IMR-90 (cell line): ENCODE data around the gene COL24A1. TPM values are rescaled to one million over a fixed set of nuclear protein-coding genes. Genes with fewer than 3 reads are reported as not detected.

Source experiments
- ATAC-seq: fragments of 200-7000 bp; cut with Tn5 transposase; 2 replicates; pipeline ENCODE4 v1.9.1; 2020; ENCODE audit warnings: low read depth, mild to moderate bottlenecking, moderate library complexity
- BruUV-seq: library from RNA; stranded (reverse); fragments of 400-500 nt; replicated peaks from 2 replicates; lab custom pipeline; 2021; lab: Mats Ljungman, UMichigan
- CTCF ChIA-PET: fragments of 300-600 bp; formaldehyde crosslinking; extraction: SDS; loops from one replicate; lab custom pipeline; 2021; ENCODE audit warnings: antibody characterized with exemption; lab: Yijun Ruan, JAX
- POLR2A ChIA-PET: fragments of 300-600 bp; sonication (Branson Sonifier 250); formaldehyde crosslinking; loops from one replicate; lab custom pipeline; 2022; ENCODE audit warnings: antibody characterized with exemption; ENCODE audit not compliant: unreplicated experiment; lab: Charles Lee
- DNase-seq: peaks from one replicate; pipeline ENCODE4 v3.0.0; 2013
- H2AFZ ChIP-seq: replicated peaks from 2 replicates; pipeline ENCODE3; 2013; ENCODE audit warnings: low read length, mild to moderate bottlenecking; ENCODE audit not compliant: poor library complexity
- H2AK5ac ChIP-seq: 2 replicates; pipeline ENCODE4 v1.6.1; 2013; ENCODE audit warnings: low read depth, low read length, inconsistent platforms
- H2AK9ac ChIP-seq: replicated peaks from 2 replicates; pipeline ENCODE3; 2013; ENCODE audit warnings: mild to moderate bottlenecking, low read depth, low read length, moderate library complexity; ENCODE audit not compliant: poor library complexity
- H2BK120ac ChIP-seq: 2 replicates; pipeline ENCODE4 v1.6.1; 2013; ENCODE audit warnings: low read depth, low read length, inconsistent platforms
- H2BK15ac ChIP-seq: 3 replicates; pipeline ENCODE4 v1.6.1; 2013; ENCODE audit warnings: low read depth, low read length, inconsistent platforms
- H2BK20ac ChIP-seq: 2 replicates; pipeline ENCODE4 v1.6.1; 2013; ENCODE audit warnings: low read depth, mild to moderate bottlenecking, inconsistent platforms, low read length, moderate library complexity
- H2BK5ac ChIP-seq: 2 replicates; pipeline ENCODE4 v1.6.1; 2013; ENCODE audit warnings: mild to moderate bottlenecking, low read depth, low read length, inconsistent platforms; ENCODE audit not compliant: poor library complexity, severe bottlenecking
- H3K14ac ChIP-seq: replicated peaks from 2 replicates; pipeline ENCODE4 v1.6.1; 2013; ENCODE audit warnings: low read depth, low read length, inconsistent platforms
- H3K18ac ChIP-seq: 2 replicates; pipeline ENCODE4 v1.6.1; 2013; ENCODE audit warnings: low read depth, low read length, control low read depth
- H3K23ac ChIP-seq: 2 replicates; pipeline ENCODE4 v1.6.1; 2013; ENCODE audit warnings: low read depth, low read length, inconsistent platforms
- H3K27ac ChIP-seq: 2 replicates; pipeline ENCODE4 v1.5.1; 2013; ENCODE audit warnings: mild to moderate bottlenecking, control low read depth, low read length; ENCODE audit not compliant: insufficient read depth
- H3K27me3 ChIP-seq: 2 replicates; pipeline ENCODE4 v1.6.1; 2013; ENCODE audit warnings: low read length; ENCODE audit not compliant: control insufficient read depth, insufficient read depth
- H3K36me3 ChIP-seq: 2 replicates; pipeline ENCODE4 v1.6.1; 2013; ENCODE audit warnings: low read length, mixed read lengths; ENCODE audit not compliant: control insufficient read depth, insufficient read depth
- H3K4ac ChIP-seq: 2 replicates; pipeline ENCODE4 v1.6.1; 2013; ENCODE audit warnings: low read depth, low read length, inconsistent platforms
- H3K4me1 ChIP-seq: 2 replicates; pipeline ENCODE4 v1.6.1; 2013; ENCODE audit warnings: low read length, mixed read lengths; ENCODE audit not compliant: control insufficient read depth, insufficient read depth
- H3K4me2 ChIP-seq: 2 replicates; pipeline ENCODE4 v1.6.1; 2013; ENCODE audit warnings: low read depth, mild to moderate bottlenecking, control low read depth, low read length, moderate library complexity
- H3K4me3 ChIP-seq: 2 replicates; pipeline ENCODE4 v1.5.1; 2013; ENCODE audit warnings: low read depth, mild to moderate bottlenecking, control low read depth, low read length, moderate library complexity; ENCODE audit not compliant: insufficient read depth
- H3K56ac ChIP-seq: 2 replicates; pipeline ENCODE4 v1.6.1; 2013; ENCODE audit warnings: low read length, inconsistent platforms; ENCODE audit not compliant: insufficient read depth; ENCODE audit errors: extremely low read depth
- H3K79me1 ChIP-seq, 2 experiments: 2 replicates each; pipeline ENCODE4 v1.6.1; 2013; ENCODE audit warnings: low read length in 2 of 2, inconsistent platforms in 1 of 2, low read depth in 1 of 2
- H3K9ac ChIP-seq: 2 replicates; pipeline ENCODE4 v1.6.1; 2013; ENCODE audit warnings: low read depth, low read length, control low read depth
- H3K9me1 ChIP-seq: 2 replicates; pipeline ENCODE4 v1.6.1; 2013; ENCODE audit warnings: low read length, inconsistent platforms; ENCODE audit not compliant: insufficient read depth
- H3K9me3 ChIP-seq: 2 replicates; pipeline ENCODE4 v1.6.1; 2013; ENCODE audit warnings: low read length; ENCODE audit not compliant: control insufficient read depth, insufficient read depth
- H4K20me1 ChIP-seq: 2 replicates; pipeline ENCODE4 v1.6.1; 2013; ENCODE audit warnings: low read length, inconsistent platforms; ENCODE audit not compliant: insufficient read depth
- H4K5ac ChIP-seq: 2 replicates; pipeline ENCODE4 v1.6.1; 2013; ENCODE audit warnings: mild to moderate bottlenecking, low read depth, low read length, control low read depth
- H4K8ac ChIP-seq, 2 experiments: 2 replicates each; pipeline ENCODE4 v1.6.1; 2013; ENCODE audit warnings: low read depth in 2 of 2, low read length in 2 of 2, control low read depth in 1 of 2, inconsistent platforms in 1 of 2
- H4K91ac ChIP-seq: 2 replicates; pipeline ENCODE4 v1.6.1; 2013; ENCODE audit warnings: low read depth, low read length, inconsistent platforms; ENCODE audit not compliant: insufficient read depth
- BHLHE40 ChIP-seq: fragments of 150-350 bp; IDR thresholded peaks from 2 replicates; pipeline ENCODE4 v1.6.1; 2016; ENCODE audit warnings: mild to moderate bottlenecking, low read depth, low read length
- CEBPB ChIP-seq: IDR thresholded peaks from 2 replicates; pipeline ENCODE4 v1.6.1; 2012; ENCODE audit warnings: low read depth, low read length, improper control_type of control experiment
- CHD1 ChIP-seq: IDR thresholded peaks from 2 replicates; pipeline ENCODE4 v1.6.1; 2012; ENCODE audit warnings: low read depth, low read length, improper control_type of control experiment
- FOS ChIP-seq: fragments of 150-350 bp; IDR thresholded peaks from 2 replicates; pipeline ENCODE4 v1.6.1; 2016; ENCODE audit warnings: low read depth, low read length
- MAFK ChIP-seq: IDR thresholded peaks from 2 replicates; pipeline ENCODE4 v1.6.1; 2012; ENCODE audit warnings: low read depth, low read length, improper control_type of control experiment
- MAZ ChIP-seq: IDR thresholded peaks from 2 replicates; pipeline ENCODE4 v1.6.1; 2012; ENCODE audit warnings: low read depth, mild to moderate bottlenecking, low read length, improper control_type of control experiment, moderate library complexity, borderline replicate concordance
- MXI1 ChIP-seq: IDR thresholded peaks from 2 replicates; pipeline ENCODE4 v1.6.1; 2012; ENCODE audit warnings: low read depth, mild to moderate bottlenecking, low read length, moderate library complexity, borderline replicate concordance
- NFE2L2 ChIP-seq: fragments of 150-350 bp; IDR thresholded peaks from 2 replicates; pipeline ENCODE4 v1.6.1; 2016; ENCODE audit warnings: low read depth, mild to moderate bottlenecking, low read length
- POLR2A ChIP-seq: IDR thresholded peaks from 2 replicates; pipeline ENCODE4 v1.6.1; 2012; ENCODE audit warnings: mild to moderate bottlenecking, low read depth, low read length
- RAD21 ChIP-seq: IDR thresholded peaks from 2 replicates; pipeline ENCODE4 v1.6.1; 2012; ENCODE audit warnings: low read length, improper control_type of control experiment
- RCOR1 ChIP-seq: IDR thresholded peaks from 2 replicates; pipeline ENCODE4 v1.6.1; 2012; ENCODE audit warnings: mild to moderate bottlenecking, low read length, improper control_type of control experiment; ENCODE audit not compliant: insufficient replicate concordance
- RFX5 ChIP-seq: IDR thresholded peaks from 2 replicates; pipeline ENCODE4 v1.8.0; 2012; ENCODE audit warnings: low read depth, mild to moderate bottlenecking, low read length, moderate library complexity
- SMC3 ChIP-seq: fragments of 150-350 bp; IDR thresholded peaks from 2 replicates; pipeline ENCODE4 v1.6.1; 2016; ENCODE audit warnings: low read depth, mild to moderate bottlenecking, antibody characterized with exemption, low read length, moderate library complexity
- WGBS, 2 experiments: methylation state at CpG; one replicate each; pipeline versions ENCODE4 v1.1.5 to v1.1.7; 2013; ENCODE audit warnings: missing lambda C conversion rate in 2 of 2; ENCODE audit not compliant: insufficient read length in 1 of 2; ENCODE audit errors: extremely low coverage in 2 of 2; 5-methylcytosine and 5-hydroxymethylcytosine counted together
- dilution Hi-C: fragments of 300-500 bp; cut with HindIII; formaldehyde crosslinking; loops from one replicate; pipeline ENCODE4 v1.14.3; 2018; ENCODE audit warnings: low sequenced_read_pairs; ENCODE audit not compliant: unreplicated experiment
- in situ Hi-C: fragments of 300-500 bp; cut with MboI; formaldehyde crosslinking; loops from 3 replicates; pipeline ENCODE4 v1.14.3; 2019; ENCODE audit warnings: low sequenced_read_pairs, inconsistent platforms, mixed read lengths
- intact Hi-C: fragments of 100-400 bp; cut with micrococcal nuclease; formaldehyde crosslinking; loops from 2 replicates; pipeline ENCODE4 v1.10.0; 2022
- polyA plus RNA-seq, 3 experiments: library from polyadenylated mRNA; depleted of rRNA; stranded (reverse); fragments of >200 nt; gene quantifications; 2 replicates each; pipeline ENCODE4 v1.2.3, GENCODE V29; 2012; ENCODE audit warnings: low replicate concordance in 1 of 3
- total RNA-seq: library from RNA; depleted of rRNA; stranded (reverse); fragments of >200 nt; gene quantifications from 2 replicates; pipeline ENCODE4 v1.2.3, GENCODE V29; 2012
- TF ChIP-seq, protein P1 (sequence below): fragments of 150-350 bp; IDR thresholded peaks from 2 replicates; pipeline ENCODE4 v1.6.1; 2017; ENCODE audit warnings: mild to moderate bottlenecking, antibody characterized with exemption, low read length, low read depth
- TF ChIP-seq, protein P2 (sequence below): conservative IDR thresholded peaks from 2 replicates; pipeline ENCODE4 v1.5.1; 2012; ENCODE audit warnings: mild to moderate bottlenecking, low read depth, low read length, improper control_type of control experiment
- TF ChIP-seq, protein P3 (sequence below): fragments of 150-350 bp; IDR thresholded peaks from 2 replicates; pipeline ENCODE4 v1.6.1; 2016; ENCODE audit warnings: low read depth, mild to moderate bottlenecking, low read length, moderate library complexity, borderline replicate concordance

COL24A1 gene
- total and polyA plus RNA-seq, 2 of the 4 experiments (the other 2 are of a cell fraction) = 1.4 to 2.2 TPM

DNA sequence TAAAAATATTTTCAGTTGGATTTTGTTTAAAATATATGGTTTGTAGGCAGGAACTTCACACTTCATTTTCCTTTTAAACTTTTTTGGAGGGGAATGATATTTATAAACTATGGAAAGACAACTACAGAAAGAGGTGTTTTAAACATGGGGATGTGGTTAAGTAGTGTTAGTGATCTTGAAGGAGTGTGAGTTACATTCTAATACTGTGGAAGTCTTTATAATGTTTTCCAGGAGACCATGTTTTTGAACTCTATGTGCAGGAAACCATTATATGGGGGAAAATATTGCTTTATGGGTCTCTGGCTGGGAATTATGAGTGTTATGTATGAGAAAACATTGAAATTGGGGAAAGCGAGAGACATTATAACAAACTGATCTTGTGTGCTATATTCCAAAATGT lies 35.8 kb upstream of the COL24A1 start:
- Histone ChIP-seq H3K27me3 (no peaks in the 10 kb centered on the region), H3K18ac (no peak overlapping the region), H3K79me1 (no peaks in the 10 kb centered on the region), H3K23ac (no peak overlapping the region), H2BK5ac (no peak overlapping the region), H3K4me2 (no peak overlapping the region), H3K36me3 (no peaks in the 10 kb centered on the region), H3K4me3 (no peak overlapping the region), H2AK5ac (no peak overlapping the region), H2AK9ac (no peak overlapping the region), H2AFZ (no peak overlapping the region), H3K27ac (no peak overlapping the region), H3K9ac (no peak overlapping the region), H3K56ac (no peak overlapping the region), H4K91ac (no peak overlapping the region), H3K4me1 (no peaks in the 10 kb centered on the region), H4K20me1 (no peaks in the 10 kb centered on the region), H2BK15ac (no peak overlapping the region), H4K5ac (no peak overlapping the region), H3K14ac (no peak overlapping the region), H2BK20ac (no peak overlapping the region), H2BK120ac (no peak overlapping the region), H4K8ac (no peak overlapping the region), H3K9me1 (no peaks in the 10 kb centered on the region), H3K9me3 (no peaks in the 10 kb centered on the region), H3K4ac (no peak overlapping the region)
- TF ChIP-seq RAD21 (no peak), FOS (no peak), CHD1 (no peak), BHLHE40 (no peak), RCOR1 (no peak), MAFK (no peak), MAZ (no peak), MXI1 (no peak), RFX5 (no peak), CEBPB (no peak), POLR2A (no peak), NFE2L2 (no peak), SMC3 (no peak)
- TF ChIP-seq, protein P1, sequence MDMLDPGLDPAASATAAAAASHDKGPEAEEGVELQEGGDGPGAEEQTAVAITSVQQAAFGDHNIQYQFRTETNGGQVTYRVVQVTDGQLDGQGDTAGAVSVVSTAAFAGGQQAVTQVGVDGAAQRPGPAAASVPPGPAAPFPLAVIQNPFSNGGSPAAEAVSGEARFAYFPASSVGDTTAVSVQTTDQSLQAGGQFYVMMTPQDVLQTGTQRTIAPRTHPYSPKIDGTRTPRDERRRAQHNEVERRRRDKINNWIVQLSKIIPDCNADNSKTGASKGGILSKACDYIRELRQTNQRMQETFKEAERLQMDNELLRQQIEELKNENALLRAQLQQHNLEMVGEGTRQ = no peak
- TF ChIP-seq, protein P2, sequence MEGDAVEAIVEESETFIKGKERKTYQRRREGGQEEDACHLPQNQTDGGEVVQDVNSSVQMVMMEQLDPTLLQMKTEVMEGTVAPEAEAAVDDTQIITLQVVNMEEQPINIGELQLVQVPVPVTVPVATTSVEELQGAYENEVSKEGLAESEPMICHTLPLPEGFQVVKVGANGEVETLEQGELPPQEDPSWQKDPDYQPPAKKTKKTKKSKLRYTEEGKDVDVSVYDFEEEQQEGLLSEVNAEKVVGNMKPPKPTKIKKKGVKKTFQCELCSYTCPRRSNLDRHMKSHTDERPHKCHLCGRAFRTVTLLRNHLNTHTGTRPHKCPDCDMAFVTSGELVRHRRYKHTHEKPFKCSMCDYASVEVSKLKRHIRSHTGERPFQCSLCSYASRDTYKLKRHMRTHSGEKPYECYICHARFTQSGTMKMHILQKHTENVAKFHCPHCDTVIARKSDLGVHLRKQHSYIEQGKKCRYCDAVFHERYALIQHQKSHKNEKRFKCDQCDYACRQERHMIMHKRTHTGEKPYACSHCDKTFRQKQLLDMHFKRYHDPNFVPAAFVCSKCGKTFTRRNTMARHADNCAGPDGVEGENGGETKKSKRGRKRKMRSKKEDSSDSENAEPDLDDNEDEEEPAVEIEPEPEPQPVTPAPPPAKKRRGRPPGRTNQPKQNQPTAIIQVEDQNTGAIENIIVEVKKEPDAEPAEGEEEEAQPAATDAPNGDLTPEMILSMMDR = no peak
- TF ChIP-seq, protein P3, sequence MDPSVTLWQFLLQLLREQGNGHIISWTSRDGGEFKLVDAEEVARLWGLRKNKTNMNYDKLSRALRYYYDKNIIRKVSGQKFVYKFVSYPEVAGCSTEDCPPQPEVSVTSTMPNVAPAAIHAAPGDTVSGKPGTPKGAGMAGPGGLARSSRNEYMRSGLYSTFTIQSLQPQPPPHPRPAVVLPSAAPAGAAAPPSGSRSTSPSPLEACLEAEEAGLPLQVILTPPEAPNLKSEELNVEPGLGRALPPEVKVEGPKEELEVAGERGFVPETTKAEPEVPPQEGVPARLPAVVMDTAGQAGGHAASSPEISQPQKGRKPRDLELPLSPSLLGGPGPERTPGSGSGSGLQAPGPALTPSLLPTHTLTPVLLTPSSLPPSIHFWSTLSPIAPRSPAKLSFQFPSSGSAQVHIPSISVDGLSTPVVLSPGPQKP = no peak
- ChIA-PET CTCF (no interaction called here), POLR2A (no interaction called here)
- in situ Hi-C loops (no loop called here), dilution Hi-C loops (no loop called here), intact Hi-C loops (no loop called here)
- no peak for DNase-seq
- no CpG with 5 or more reads among the region's 1 CpG for WGBS, 2 experiments
- peak; percentile 21 for ATAC-seq
- no TSS peak for BruUV-seq
